ENCODE measurements around the gene MACO1.
"Not testable (repeated sequence)": the region's sequence is repeated elsewhere in the genome, so short reads cannot be mapped to it uniquely, and the experiment has no call there.

The MACO1 gene, protein sequence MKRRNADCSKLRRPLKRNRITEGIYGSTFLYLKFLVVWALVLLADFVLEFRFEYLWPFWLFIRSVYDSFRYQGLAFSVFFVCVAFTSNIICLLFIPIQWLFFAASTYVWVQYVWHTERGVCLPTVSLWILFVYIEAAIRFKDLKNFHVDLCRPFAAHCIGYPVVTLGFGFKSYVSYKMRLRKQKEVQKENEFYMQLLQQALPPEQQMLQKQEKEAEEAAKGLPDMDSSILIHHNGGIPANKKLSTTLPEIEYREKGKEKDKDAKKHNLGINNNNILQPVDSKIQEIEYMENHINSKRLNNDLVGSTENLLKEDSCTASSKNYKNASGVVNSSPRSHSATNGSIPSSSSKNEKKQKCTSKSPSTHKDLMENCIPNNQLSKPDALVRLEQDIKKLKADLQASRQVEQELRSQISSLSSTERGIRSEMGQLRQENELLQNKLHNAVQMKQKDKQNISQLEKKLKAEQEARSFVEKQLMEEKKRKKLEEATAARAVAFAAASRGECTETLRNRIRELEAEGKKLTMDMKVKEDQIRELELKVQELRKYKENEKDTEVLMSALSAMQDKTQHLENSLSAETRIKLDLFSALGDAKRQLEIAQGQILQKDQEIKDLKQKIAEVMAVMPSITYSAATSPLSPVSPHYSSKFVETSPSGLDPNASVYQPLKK

DNA sequence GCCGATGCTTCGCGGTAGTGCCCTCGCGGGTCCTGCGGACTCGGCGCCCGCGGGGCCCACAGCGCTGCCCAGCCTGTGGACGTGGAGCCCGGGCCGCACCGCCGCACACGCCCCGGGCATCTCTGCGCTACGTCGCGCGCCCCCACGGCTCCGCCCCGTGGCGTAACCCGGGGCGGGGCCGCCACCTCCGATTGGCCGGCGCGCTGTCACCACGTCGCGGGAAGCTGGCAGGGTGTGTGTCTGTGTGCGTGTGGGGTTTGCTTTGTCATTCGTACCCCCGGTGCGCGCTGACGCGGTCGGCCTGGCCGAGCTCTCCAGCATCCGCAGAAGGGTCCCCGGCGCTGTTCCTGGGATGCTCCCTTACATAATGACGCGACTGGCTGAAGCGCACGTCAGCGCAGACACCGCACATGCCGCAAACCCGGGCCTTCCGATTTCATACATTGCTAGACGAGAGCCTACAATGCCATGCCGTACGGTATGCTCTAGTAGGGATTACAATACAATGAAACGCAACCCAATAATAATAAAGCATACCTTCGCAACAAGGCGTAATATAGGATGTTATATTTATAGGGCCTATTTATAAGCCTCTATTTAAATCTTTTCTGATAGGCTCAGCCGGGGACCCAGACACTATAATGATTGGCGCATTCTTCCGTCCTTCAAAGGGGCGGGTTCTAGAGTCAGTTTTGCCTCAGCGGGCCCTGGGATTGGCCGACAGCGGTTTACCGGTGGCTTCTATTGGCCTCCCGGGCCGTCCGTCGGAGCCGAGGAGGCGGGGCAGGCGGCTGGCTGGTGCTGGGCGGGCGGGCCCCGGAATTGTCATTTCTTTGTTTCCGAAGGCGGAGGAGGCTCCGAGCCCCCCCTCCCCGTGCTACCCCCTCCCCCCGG lies at the start of gene MACO1:
MACO1 (plus strand) TSS at position 825 of the 894 bp plus-strand sequence. CDS start 202 bp downstream, outside the sequence.
- peak; percentile 89 for DNase-seq

DNA sequence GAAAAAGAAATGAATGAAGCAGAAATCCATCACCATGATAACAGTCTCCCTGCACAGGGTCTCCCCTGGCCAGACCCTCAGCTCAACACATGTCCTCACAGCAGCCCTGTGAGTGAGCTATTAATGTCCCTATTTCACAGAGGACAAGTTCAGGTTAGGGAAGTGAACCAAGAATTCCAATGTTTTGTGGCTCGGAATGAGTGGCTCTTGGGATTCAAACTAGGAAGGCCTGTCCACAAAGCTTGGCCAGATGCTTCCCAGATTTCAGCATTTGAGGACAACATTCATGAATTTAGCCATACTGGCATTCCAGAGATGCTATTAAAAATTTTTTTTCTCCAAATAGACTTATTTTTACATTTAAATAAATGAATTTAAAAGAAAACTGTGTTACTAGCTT lies 48.2 kb upstream of the MACO1 start:
- not testable (repeated sequence) for DNase-seq

DNA sequence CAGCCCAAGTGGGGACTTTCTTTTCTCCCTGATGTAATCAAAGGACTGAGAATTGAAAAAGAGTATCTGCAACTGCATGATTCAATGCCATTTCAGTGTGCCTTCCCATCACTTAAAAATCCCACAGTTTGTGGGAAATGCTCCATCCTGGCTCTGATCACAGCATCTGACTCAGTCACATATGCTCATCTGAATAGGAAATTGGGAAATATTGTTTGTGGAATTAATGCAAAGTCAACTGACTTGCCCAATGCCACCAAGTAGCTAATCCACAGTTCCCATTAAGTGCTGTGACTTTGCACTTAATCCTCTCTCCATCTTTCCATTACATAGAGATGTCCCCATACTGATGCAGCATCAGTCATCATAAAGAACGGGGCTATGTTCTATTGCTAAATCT lies 47.6 kb upstream of the MACO1 start:
- DNase-seq = not testable (repeated sequence)

DNA sequence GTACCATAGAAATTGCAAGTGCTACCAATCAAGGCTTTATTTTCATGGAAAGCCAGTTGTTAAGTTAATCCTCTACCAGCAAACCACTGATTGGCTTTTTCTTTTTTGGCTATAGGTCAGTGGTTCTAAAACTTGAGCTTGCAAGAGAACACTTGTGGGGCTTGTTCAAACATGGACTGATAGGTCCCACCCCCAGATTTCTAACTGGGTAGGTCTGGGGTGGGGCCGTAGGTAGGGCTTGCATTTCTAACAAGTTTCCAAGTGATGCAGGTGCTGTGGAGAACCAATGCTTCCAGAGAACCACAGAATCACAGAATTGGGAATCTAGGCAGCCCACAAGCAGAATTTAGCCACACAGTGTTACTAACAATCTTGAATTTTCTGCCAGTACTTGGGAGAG lies 46.8 kb upstream of the MACO1 start:
- DNase-seq = not testable (repeated sequence)

DNA sequence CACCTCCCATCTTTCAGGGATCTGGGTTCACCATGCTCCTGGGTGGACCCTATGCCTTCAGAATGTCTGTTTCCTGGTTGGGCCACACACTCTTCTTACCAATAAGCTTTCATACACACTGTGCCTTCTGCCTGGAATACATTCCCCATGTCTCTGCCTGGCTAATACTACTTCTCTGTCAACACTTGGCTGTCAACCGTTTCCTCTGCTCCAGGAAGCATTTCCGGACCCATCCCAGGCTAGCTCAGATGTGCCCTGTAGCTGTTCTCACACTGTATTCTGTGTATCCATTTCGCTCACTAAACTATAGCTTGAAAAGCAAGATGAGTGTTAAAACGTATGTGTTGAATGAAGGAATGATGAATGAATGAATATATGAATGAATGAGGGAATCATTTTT lies 43.6 kb upstream of the MACO1 start:
- not testable (repeated sequence) for DNase-seq

DNA sequence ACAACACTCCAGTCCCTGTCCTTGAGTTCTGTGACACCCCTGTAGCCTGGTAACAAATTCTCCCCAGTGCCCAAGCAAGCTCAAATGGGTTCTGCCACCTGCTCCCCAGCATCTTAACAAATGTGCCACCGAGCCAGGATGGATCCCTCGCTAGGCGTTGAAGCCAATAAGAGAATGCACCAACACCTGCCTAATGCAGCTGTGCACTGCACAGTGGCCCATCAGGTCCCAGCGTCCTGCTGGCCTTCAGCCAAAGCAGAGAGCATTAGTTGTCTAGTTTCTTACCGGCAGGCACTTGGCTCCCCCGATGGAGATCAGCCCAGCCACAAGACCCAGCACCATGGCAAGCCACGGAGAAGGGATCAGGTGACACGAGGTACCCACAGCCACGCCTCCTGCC lies 42.0 kb upstream of the MACO1 start:
- not testable (repeated sequence) for DNase-seq

DNA sequence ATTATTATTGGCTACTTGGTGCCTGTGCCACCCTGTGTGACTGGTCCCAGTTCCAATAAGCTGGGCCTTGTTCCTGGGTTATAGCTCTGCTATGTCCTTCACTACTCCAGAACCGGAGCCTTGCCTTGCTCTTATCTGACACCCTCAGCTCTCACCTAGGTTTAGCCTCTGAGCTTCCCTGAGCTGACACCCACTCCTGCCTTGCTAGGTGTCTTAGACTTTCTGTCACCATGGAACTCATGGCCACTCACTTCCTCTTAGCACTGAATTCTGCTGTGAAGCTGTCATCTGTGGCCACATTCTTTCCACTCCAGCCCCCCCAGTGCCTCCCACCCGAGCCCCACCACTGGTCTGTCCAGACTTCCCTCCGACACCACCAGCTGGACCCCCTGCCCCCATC lies 41.0 kb upstream of the MACO1 start:
- not testable (repeated sequence) for DNase-seq

DNA sequence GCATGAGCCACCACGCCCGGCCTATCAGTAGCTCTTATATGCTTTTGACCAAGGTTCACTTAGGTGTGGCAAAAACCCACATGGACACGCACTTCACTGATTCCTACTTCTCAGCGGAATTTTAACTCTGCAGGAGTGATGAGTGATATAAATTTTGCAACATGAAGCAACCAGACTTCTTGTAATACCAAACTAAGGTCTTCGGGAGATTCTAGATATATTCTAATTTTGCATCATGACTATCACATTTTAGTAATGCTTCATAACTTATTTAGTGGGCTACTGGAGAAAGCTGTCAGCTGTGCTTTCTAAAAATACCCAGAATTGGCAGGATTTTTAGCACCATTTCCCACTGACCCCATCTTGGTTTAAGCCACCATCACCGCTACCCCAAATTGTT lies 37.9 kb upstream of the MACO1 start:
- DNase-seq = no peak

DNA sequence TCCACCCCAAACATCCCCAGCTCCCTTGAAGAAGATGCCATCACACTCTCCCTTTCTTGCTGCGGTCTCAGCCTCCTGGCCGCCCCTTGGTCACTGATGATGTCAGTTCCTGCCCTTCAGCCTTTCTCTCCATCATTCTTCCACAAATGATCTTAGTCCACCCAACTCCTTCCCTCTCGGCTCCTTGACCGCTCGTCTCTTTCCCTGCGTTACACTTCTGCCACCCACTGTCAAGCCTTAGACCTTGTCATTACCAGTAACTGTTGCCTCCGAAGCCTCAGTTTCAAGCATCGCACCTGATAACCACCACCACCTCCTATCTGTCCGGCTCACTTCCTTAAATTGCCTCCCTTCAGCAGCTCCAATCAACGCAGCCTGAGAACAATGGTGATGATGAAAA lies 33.1 kb upstream of the MACO1 start:
- DNase-seq = not testable (repeated sequence)

DNA sequence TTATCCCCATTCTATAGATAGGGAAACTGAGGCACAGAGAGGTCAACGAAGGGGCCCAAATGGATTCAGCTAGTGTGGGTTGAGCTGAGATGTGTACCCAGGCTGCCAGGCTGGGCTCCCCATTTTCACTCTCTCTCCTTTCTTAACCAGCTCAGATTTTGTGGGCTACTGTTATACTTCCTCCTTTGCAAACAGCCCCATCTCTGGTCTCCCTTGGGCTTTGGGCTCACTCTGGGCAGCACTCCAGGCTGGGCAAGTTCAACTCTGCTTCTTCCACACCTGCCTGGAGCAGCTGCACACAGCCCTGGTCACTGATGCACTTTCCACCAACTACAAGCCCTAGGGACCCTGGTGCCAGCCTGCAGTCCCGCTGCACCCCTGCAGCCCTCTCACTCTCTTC lies 32.6 kb upstream of the MACO1 start:
- DNase-seq = not testable (repeated sequence)

DNA sequence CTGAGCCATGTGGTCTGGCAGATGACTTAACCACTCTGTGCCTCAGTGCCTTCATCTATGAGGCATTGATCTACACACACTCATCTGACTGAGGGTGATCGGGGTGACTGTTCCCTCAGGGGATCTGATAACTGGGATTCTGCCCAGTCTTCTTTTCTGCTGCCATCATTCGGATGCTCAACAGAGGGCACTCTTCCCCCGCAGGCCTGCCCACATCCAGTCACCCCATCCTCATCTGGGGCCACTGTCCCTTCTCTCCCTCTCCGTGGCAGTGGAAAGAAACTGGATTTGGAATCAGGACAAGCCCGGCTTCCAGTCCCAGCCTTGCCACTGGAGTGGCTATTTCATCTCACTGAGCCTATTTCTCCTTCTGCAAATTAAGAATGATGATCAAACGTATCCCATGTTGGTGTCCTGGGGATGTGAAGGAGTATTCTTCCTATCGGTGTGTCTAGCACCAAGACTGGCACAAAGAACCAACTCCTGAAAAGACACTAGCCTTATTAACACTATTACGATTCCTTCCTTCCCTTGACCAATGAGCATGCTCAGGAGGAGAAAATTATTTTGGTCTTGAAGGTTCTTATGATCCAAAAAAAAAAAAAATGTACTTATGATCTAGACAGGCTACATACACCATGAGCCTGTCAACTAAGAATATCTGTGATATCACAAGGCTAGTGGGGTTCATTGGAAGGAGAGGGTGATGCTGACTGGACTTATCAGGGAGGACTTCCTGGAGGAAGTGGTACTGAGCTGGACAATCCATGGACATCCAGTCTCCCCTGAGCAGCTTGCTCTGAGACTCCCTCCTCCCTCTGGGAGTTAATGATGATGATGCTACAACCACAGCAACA lies 27.5 kb upstream of the MACO1 start:
- DNase-seq = not testable (repeated sequence)

DNA sequence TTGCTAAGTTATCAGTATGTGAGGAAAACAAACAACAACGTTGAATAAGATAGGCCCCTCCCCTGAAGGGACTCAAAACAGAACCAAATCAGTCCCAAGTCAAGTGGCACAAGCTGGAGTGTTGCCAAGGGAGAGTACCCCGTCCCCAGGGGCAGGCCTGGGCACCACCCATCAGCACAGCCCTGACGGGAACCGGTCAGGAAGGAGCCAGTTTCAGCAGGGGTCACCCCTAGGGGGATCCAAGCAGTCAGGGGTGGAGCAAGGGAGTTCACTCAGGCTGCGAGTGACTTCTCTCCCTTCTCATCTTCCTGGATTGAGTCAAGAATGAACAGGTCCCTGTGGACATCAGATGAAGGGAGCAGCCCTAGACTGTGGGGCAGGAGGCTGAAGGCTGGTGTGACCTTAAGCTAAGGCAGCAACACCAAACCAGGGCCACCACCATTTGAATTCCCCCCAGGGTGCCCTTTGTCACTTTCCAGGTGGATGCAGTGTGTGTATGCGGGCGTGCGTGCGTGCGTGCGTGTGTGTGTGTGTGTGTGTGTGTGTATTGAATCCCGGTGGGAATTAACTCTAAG lies 24.9 kb upstream of the MACO1 start:
- DNase-seq = not testable (repeated sequence)

DNA sequence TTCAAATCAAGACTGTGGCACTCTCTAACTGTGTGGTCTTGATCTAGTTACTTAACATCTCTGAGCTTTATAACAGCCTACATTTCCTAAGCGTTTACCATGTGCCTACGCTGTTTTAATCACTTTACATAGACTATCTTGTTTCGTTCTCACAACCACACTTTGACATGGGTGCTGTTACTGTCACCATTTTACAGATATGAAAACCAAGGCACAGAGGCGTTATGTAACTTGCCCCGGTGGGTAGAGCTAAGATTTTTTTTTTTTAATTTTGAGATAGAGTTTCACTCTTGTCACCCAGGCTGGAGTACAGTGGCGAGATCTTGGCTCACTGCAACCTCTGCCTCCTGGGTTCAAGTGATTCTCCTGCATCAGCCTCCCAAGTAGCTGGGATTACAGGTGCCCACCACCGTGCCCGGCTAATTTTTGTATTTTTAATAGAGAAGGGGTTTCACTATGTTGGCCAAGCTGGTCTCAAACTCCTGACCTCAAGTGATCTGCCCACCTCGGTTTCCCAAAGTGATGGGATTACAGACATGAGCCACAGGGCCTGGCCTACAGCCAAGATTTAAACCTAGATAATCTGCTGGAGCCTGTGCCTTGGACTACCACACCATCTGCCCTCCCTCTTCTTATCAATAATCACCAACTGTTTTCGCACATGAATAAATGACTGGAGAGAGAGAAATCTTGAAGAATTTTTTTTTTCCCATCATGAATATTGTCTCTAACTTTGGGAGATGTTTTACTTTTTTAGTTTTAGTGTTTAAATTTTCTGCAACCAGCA lies 20.9 kb upstream of the MACO1 start:
- DNase-seq = not testable (repeated sequence)

DNA sequence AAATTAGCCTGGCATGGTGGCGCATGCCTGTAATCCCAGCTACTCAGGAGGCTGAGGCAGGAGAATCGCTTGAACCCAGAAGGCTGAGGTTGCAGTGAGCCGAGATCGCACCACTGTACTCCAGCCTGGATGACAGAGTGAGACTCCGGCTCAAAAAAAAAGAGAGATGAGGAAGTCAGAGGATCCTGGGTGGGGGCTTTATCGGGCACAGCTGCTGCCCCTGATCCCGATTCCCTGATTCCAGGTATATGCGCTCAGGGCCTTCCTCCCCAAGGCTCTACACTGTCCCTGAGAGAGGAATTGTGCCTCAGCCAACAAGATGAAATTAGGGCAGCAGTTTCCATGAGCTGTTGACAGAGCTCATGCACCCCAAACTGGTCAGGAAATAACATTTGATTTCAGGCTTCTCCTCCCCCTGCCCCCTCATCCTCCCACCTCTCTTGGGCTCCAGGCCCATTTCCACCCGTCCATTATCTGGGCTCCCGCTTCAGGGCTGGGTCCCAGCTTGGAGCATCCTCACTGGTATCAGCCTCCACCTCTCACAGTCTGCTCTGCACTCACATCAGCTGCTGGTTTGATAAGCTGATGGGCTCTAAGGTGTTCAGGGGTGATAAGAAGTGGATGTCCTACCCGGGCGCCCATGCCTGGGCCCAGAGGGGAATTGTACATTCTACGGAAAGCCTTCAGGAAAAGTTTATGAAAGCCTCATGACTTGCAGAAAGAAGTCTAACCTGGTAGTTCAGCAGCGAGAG lies 17.6 kb upstream of the MACO1 start:
- DNase-seq = not testable (repeated sequence)

DNA sequence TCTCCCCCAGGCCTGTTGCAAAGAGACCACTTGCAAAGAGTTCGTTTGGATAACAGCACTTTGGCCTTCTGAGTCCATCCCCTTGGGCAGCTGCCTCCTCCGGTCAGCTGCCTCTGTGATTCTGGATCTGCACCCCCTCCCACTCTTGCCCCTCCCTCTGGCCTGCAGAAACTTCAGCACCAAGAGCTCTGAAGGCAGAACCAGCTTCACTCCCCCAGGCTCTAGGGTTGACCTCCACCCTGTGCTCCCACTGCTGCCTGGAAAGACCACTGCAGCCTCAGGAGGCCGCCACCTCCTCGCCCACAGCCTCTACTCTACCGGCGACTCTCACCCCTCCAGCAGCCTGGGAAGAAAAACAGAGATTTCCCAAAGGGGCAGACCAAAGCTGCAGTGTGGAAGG lies 16.5 kb upstream of the MACO1 start:
- DNase-seq = not testable (repeated sequence)

DNA sequence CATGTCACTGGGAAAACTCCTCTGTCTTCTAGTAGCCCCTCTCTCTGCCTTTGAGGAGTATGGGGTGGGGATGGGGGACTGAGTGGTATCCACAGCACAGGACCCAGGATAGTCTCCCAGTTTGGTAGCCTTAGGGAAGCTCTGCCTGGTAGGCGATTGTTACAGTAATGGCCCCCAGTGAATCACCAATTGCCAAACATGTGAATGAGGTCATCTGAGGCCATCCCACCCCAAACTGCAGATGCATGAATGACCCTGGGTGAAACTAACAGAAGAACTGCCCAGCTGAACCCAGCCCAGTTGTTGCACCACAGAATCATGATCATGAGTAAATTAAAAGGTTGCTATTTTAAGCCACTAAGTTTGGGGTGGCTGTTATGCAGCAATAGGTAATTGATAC lies 16.1 kb upstream of the MACO1 start:
- DNase-seq = not testable (repeated sequence)

DNA sequence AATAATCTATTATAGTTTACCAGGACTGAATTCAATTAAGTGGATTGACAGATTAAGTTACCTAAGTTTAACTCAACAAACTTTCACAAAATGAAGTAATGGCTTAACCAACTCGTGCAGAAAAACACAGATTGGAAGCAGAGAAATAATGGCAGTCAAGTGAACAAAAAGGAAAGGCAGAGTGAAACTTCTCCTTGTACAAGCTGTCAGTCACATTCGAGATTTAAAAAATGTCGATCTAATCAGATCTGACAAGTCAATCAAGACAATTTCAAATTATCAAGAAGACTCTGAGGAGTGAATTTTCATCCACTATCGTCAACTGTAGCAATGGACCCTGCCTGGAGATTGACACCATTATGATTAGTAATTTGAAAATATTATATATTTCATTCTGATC lies 13.4 kb upstream of the MACO1 start:
- not testable (repeated sequence) for DNase-seq

DNA sequence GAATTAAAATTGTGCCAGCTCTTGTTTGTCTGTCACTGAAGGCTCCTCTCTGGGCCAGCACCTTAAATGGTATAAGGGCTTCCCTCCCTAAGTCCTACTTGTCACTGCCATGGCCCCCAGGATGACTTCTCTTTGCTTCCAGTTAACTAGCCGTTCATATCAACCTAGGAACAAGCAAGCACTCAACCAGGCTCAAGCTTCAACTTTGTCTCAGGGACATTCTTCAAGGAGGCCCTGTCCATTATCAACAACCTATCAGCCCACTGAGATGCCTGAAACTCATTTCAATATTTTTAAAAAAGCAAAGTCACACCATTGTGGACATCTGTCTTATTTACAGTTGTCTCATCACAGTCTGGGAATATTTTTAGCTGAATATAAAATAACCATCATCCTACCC lies 11.4 kb upstream of the MACO1 start:
- not testable (repeated sequence) for DNase-seq

DNA sequence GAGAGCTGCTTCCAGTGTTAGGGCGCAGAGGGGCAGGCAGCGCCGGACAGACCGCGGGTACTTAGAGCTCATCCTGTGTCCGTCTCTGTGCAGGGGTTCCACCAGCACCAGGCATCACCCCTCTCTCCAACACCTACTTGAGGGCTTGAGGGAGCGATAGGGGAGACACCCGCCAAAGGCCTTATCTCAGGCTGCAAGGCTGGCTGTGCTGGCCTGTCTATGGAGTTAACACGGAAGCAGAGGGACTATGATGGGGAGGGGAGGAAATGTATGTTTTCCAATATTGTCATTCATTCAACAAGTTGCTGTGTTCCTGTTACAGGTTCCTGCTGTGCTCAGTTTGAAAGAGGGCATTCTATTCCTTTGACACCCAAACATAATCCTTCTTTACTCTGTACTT lies 10.0 kb upstream of the MACO1 start, which contains the start of gene RHCE:
RHCE (minus strand) TSS at position 111 of the 400 bp plus-strand sequence; CDS start at position 72, 39 bp downstream.
- not testable (repeated sequence) for DNase-seq

DNA sequence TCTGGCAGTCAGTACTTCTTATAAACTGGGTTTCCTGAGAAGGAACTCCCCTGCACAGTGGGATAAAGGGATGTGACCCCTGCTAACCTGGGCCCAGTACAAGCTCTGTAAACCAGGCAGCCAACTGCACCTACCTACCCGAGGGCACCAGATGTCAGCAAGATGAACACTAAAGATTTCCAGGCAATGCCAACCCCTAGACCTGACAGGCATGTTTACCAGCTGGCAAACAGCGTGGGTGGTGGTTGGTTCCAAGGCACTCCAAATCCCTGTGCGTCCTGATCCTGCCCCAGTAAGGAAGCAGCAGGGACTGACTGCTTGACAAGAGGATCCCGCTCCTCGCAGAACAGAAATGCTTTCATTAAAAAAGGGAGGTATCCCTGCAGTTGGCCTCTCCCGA lies 7.5 kb upstream of the MACO1 start:
- not testable (repeated sequence) for DNase-seq

All from NCI-H226 (cell line).